GM12801 (cell line): Measurements from ENCODE around the gene TXNDC8.

Experiments
- TF ChIP-seq, protein P1 (sequence below): IDR thresholded peaks from one replicate; pipeline ENCODE4 v1.5.1; 2011; ENCODE audit warnings: control low read depth; ENCODE audit not compliant: insufficient read length; ENCODE audit errors: extremely low read depth

Gene TXNDC8

DNA sequence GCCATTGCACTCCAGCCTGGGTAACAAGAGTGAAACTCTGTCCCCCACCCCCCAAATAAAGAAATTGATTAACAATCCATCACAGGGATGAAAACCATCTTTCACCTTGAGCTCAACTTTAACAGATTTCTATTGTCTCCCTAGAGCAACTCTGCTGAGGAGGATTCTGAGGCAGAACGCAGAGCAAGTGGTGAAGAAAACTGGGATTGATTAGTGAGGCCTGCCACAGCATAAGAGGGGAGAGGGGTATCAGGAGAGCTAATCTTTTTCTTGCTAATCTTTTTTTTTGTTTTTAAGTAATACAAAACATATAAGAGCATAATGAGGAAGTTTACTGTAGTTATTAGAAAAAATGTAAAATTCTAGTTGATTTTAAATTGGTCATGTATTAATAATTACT lies 8.9 kb downstream of the TXNDC8 start:
- TF ChIP-seq, protein P1, sequence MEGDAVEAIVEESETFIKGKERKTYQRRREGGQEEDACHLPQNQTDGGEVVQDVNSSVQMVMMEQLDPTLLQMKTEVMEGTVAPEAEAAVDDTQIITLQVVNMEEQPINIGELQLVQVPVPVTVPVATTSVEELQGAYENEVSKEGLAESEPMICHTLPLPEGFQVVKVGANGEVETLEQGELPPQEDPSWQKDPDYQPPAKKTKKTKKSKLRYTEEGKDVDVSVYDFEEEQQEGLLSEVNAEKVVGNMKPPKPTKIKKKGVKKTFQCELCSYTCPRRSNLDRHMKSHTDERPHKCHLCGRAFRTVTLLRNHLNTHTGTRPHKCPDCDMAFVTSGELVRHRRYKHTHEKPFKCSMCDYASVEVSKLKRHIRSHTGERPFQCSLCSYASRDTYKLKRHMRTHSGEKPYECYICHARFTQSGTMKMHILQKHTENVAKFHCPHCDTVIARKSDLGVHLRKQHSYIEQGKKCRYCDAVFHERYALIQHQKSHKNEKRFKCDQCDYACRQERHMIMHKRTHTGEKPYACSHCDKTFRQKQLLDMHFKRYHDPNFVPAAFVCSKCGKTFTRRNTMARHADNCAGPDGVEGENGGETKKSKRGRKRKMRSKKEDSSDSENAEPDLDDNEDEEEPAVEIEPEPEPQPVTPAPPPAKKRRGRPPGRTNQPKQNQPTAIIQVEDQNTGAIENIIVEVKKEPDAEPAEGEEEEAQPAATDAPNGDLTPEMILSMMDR, result no peak

DNA sequence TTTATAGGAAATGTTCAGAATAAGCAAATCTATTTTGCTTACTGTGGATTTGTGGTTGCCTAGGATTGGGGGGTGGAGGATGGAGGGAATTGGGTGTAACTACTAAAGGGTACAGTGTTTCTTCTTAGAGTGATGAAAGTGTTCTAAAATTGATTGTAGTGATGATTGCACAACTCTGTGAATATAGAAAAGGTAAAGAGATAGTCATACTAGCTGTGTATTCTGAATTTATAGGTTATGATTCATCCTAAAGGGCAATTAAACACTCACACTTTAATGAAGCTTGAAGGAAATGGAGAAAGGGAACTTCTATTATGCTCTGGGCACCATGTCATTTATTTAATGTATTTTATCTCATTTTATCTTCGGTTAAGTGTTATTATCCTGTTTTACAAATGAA lies 9.9 kb downstream of the TXNDC8 start:
- TF ChIP-seq, protein P1, result no peak

DNA sequence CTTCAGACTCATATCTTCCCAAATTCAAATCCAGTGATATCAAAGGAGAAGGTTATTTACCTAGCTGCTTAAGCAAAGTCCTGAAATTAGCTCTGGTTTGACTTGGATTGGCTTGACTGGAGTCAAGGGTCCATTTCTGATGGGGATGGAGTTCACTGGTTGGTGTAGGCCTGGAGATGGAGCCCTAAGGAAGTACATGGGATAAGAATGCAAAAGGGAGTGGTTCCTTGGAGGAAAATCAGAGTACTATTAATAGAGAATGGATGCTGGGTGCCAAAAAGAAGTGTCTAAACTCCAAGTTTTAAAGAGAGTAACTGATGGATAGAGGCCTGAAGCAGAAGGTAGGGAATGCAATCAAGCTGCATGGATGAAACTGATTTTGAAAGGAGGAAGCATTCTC lies 13.8 kb downstream of the TXNDC8 start:
- TF ChIP-seq, protein P1, result no peak

DNA sequence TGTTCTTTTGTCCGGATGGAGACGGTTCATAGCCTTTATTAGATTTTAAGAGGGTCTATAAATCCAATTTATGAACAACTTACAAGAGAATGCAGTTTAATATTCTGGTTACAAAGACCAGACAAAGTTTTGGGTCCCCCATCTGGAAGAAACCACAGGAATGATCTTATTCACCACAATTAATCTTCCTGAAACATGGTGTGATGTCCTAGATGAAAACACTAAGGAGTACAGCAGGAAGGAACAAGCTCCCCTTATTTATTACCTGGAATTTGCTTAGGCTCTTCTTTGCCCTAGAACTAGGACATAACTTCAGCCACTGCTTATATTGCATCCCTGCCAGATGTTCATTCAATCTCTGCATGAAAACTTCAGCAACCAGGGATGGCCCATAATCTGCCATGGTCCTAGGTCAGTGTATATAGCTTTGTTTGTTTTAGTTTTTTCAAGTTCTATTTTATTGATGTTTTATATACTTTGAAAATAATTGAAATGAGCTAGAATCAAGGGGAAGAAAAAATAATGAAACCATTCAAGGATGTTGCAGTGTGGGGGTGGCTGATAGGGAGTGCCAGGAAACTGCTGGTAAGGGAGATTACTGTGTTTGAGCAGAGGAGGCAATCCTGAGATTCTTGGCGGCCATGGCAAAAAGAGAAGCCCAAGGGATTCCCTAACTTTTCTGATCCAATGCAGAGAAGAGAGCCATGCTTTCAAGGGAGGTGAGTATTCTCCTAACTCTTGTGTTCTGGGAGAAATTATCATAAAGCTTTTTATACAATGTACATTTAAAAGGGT lies 16.8 kb downstream of the TXNDC8 start:
- TF ChIP-seq, protein P1, result no peak

DNA sequence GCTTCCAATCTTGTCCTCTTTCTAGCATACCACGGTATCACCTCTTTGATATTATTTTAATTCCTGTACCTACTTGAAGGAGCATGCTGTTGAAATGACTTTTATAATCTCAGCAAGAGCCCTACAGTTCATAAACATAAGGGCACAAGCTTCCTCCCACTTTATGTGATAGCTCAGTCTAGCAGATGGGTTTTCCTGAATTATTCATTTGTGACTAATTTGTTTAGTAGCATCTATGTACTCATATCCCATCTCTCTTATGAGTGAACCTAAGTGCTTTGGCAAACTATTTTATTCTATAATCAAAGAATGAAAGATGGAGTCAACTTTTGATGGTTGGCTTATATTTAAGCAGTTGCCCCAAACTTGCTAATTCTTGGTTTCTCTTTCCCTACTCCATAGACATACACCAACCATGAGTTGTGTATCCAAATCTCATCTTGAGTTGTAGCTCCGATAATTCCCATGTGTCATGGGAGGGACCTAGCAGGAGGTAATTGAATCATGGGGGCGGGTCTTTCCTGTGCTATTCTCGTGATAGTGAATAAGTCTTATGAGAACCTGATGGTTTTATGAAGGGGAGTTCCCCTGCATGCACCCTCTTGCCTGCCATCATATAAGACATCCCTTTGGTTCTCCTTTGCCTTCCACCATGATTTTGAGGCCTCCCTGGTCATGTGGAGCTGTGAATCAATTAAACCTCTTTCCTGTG lies 17.7 kb downstream of the TXNDC8 start:
- TF ChIP-seq, protein P1, result no peak

DNA sequence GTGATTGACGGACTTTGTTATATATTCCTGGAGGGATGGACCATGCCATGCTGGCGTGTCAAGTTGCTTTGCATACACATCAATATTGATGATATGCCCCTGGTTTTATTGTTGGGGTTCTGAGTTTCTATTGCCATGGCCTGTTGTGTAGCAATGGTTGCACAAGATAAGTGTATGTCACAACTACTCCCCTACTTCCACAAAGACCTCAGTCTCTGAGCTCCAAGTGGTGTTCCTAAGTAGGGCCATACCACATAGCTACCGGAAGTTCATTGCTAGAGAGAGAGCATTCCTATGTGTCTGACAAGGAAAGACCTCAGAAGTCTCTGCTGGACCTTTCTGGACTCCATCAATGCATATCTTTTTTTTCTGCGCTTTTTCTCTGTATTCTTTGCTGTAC lies 19.8 kb downstream of the TXNDC8 start:
- TF ChIP-seq, protein P1, result no peak

DNA sequence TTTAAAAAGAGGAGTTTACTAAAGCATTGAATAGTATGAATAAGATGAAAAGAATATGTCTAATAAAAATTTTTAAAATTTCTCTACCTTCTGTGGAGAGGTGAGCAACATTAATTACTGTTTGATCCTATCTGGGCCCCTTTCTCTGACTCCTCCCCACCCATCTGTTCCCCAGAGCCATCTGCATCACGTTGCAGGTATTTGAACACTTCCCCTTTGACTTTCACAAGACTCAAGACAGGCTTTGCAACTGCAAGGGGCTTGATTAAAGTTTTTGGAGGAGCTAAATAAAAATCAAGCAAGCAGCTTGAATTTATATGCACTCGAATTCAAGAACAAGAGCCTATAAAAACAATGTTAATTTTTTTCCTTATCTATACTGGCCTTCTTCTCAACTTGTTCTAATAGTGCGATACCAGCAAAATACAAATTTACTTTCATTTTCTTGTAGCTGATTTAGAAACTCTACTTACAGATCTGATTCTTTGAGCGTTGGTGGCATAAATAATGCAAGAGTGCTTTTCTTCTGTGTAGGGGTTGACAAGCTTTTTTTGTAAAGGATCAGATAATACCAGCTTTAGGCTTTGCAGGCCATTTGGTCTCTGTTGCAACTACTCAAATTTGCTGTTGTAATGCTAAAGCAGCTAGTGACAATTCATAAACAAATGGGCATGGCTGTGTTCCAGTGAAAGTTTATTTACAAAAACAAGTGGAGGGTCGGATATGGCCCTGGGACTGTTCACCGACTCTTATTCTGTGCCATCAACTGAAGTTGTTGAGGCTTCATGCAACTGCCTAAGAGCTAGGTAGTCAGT lies 21.2 kb downstream of the TXNDC8 start:
- TF ChIP-seq, protein P1, result no peak
